IPS-18a (cell line): Measurements from ENCODE around the gene PAIP2B.

Experiments
- H3K27ac ChIP-seq: one replicate; pipeline ENCODE4 v1.5.1; 2013; ENCODE audit warnings: low read length
- H3K27me3 ChIP-seq: one replicate; pipeline ENCODE4 v1.6.1; 2013; ENCODE audit warnings: mild to moderate bottlenecking, low read length; ENCODE audit not compliant: control insufficient read depth, insufficient read depth
- H3K36me3 ChIP-seq: one replicate; pipeline ENCODE4 v1.6.1; 2013; ENCODE audit warnings: low read depth, low read length; ENCODE audit not compliant: control insufficient read depth
- H3K4me1 ChIP-seq: one replicate; pipeline ENCODE4 v1.6.1; 2013; ENCODE audit warnings: low read depth, low read length; ENCODE audit not compliant: control insufficient read depth
- H3K4me3 ChIP-seq: one replicate; pipeline ENCODE4 v1.5.1; 2013; ENCODE audit warnings: low read length
- H3K9ac ChIP-seq: one replicate; pipeline ENCODE4 v1.6.1; 2013; ENCODE audit warnings: mild to moderate bottlenecking, low read length, moderate library complexity
- H3K9me3 ChIP-seq: one replicate; pipeline ENCODE4 v1.6.1; 2013; ENCODE audit warnings: low read depth, low read length; ENCODE audit not compliant: control insufficient read depth

Gene PAIP2B

DNA sequence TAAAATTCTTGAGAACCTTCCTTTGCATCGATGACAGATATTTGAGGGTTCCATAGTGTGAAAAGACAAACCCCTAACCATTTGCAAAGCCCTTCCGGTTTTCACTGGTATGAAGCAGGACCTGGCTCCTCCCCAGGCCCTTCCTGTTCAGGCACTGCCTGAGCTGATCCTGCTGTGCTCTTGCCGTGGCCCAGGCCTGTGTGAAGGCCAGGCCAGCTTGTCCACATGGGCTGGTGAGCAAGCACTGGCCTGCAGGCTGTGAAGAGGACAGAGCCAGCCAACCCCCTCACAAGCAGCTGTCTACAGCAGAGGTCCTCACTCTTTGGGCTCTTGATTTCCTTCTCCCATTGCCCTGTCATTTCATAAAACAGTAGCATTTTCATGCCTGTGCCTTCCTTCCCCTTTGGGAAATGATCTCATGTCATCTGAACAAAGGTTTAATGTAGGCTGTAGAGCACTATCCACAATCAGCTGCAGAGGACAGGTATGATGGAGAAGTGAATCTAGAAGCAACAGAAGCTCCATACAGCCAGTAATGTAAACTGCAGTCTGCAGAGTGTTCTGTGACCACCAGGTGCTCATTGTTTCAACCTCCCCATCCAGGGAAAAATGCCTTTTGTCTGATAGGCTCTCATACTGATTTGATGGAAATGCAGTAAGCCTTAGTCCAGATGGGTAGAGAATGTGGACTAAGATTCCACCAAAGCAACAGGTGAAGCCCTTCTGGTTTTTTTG is 76.7 kb downstream of the PAIP2B start:
- no peak overlapping the region for H3K9ac ChIP-seq
- no peak overlapping the region for H3K27ac ChIP-seq
- no peaks in the 10 kb centered on the region for H3K4me1 ChIP-seq
- H3K4me3 ChIP-seq: no peak overlapping the region
- no peaks in the 10 kb centered on the region for H3K9me3 ChIP-seq
- H3K27me3 ChIP-seq: no peaks in the 10 kb centered on the region
- H3K36me3 ChIP-seq: peaks cover 44% of the 10 kb centered on the region

DNA sequence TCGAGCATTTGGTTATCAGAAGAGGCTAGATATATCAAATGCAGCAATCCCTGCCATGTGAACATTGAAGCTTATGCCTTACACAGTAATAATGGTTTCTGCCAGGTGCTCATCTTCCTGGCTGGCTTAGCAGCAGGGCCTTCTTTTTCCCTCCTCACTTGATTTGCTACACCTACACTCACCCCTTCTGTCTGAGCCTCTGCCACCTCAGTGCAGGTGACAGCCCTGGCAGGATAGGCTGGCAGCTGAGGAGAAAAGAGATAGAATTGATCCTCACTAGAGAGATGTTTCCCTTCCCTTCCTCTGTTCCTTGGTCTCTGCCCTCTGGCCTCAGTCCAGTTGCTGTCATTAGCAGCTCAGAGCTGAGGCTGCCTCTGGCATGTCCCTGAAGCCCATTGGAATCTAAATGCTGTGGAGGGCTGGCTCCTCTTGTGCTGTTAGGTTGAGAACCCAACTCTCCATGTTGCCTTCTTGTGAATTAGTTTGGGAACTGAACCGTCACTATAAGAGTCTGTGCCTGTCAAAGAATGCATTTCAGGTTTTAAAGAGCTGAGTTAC is 78.3 kb downstream of the PAIP2B start:
- no peak overlapping the region for H3K4me3 ChIP-seq
- H3K4me1 ChIP-seq: no peaks in the 10 kb centered on the region
- H3K9me3 ChIP-seq: no peaks in the 10 kb centered on the region
- H3K9ac ChIP-seq: no peak overlapping the region
- H3K36me3 ChIP-seq: peaks cover 61% of the 10 kb centered on the region
- H3K27ac ChIP-seq: no peak overlapping the region
- H3K27me3 ChIP-seq: no peaks in the 10 kb centered on the region

DNA sequence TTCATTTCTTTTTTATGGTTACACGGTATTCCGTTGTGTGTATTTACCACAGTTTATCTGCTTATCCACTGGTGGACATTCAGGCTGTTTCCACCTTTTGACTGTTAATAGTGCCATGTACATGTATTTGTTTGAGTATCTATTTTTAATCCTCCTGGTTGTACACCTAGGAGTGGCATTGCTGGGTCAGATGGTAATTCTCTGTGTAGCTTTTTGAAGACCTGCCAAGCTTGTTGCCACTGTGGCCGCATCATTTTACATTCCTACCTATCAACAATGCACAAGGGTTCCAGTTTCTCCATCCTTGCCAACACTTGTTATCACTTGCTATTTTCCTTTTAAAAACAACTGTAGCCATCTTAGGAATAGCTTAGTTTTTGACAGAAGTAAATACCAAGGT is 83.1 kb downstream of the PAIP2B start:
- Histone ChIP-seq H3K4me3 (no peak overlapping the region), H3K27me3 (no peaks in the 10 kb centered on the region), H3K9me3 (no peaks in the 10 kb centered on the region), H3K9ac (no peak overlapping the region), H3K36me3 (peaks cover 89% of the 10 kb centered on the region), H3K27ac (no peak overlapping the region), H3K4me1 (no peaks in the 10 kb centered on the region)

DNA sequence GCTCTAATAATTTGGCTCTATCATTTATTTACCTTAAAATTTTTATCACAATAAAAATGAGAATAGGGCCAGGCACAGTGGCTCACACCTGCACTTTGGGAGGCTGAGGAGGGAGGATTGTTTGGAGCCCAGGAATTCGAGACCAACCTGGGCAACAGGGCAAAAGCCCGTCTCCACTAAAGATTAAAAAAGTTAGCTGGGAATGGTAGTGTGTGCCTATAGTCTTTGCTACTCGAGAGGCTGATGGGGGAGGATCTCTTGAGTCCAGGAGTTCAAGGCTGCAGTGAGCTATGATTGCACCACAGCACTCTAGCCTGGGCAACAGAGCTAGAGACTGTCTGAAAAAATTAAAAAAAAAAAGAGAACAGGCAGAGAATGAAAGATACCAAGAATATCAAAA is 90.7 kb downstream of the PAIP2B start:
- no peak overlapping the region for H3K27ac ChIP-seq
- H3K27me3 ChIP-seq: no peaks in the 10 kb centered on the region
- H3K36me3 ChIP-seq: peaks cover 73% of the 10 kb centered on the region
- peaks cover 3% of the 10 kb centered on the region for H3K4me1 ChIP-seq
- no peaks in the 10 kb centered on the region for H3K9me3 ChIP-seq
- no peak overlapping the region for H3K4me3 ChIP-seq
- H3K9ac ChIP-seq: no peak overlapping the region

DNA sequence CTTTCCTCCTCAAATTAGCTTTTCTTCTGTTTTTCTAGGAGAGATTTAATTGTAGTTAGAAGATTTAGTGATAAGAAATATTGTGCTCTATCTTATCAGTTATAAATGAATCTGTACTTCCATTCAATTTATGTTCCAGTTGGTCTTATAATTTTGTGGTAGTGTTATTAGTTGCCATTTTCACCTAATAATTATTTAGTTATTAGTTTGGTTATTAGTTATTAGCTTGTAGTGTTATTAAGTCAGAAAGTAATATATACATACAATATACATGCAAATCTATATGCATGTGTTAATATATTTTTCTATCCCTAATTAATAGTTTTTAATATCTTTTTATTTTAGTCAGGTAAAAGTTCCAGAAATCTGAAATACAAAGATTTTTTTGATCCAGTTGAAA is 93.3 kb downstream of the PAIP2B start:
- H3K27ac ChIP-seq: no peak overlapping the region
- no peak overlapping the region for H3K4me3 ChIP-seq
- no peaks in the 10 kb centered on the region for H3K9me3 ChIP-seq
- H3K36me3 ChIP-seq: peaks cover 49% of the 10 kb centered on the region
- H3K27me3 ChIP-seq: no peaks in the 10 kb centered on the region
- no peak overlapping the region for H3K9ac ChIP-seq
- peaks cover 7% of the 10 kb centered on the region for H3K4me1 ChIP-seq
